Adrenal gland (tissue), 12 donors: ENCODE results near the gene SDK2. TPM values are rescaled to one million over a fixed set of nuclear protein-coding genes. Genes with fewer than 3 reads are reported as not detected.
A peak's percentile ranks its signal among the peaks of the same experiment; 100 is the strongest.

Experiments
- DNase-seq, 7 donors: peaks; one replicate each; pipeline ENCODE4 v3.0.0-alpha.2; 2019 to 2020
- H3K27ac ChIP-seq, 5 donors: fragments of 200-600 bp; sonication (generic) in 4 of 5; 1 replicate in 3 of 5; 2 replicates in 2 of 5; pipeline versions ENCODE4 v1.5.1 to v1.8.0; 2016 to 2020; ENCODE audit warnings: mild to moderate bottlenecking in 1 of 5
- H3K27me3 ChIP-seq: fragments of 200-600 bp; 2 replicates; pipeline ENCODE4 v1.8.0; 2021
- H3K36me3 ChIP-seq, 2 donors: fragments of 200-600 bp; replicated peaks in 1 of 2; 1 replicate in 1 of 2; 2 replicates in 1 of 2; pipeline versions ENCODE4 v1.5.1 to v1.8.0; 2018 to 2022
- H3K4me1 ChIP-seq, 2 donors: fragments of 200-600 bp; replicated peaks in 1 of 2; 1 replicate in 1 of 2; 2 replicates in 1 of 2; pipeline versions ENCODE4 v1.5.1 to v1.8.0; 2018 to 2021
- H3K4me3 ChIP-seq, 4 donors: fragments of 200-600 bp; sonication (generic) in 3 of 4; one replicate each; pipeline ENCODE4 v1.5.1; 2016 to 2018
- H3K9me3 ChIP-seq, 3 donors: fragments of 200-600 bp; sonication (generic) in 1 of 3; replicated peaks in 1 of 3; 1 replicate in 2 of 3; 2 replicates in 1 of 3; pipeline versions ENCODE4 v1.5.1 to v1.8.0; 2016 to 2021
- CTCF ChIP-seq, 6 experiments: fragments of 450-650 bp in 4 of 6; fragments of 200-600 bp in 2 of 6; sonication (generic) in 1 of 6; IDR thresholded peaks; 1 replicate in 5 of 6; 2 replicates in 1 of 6; pipeline versions ENCODE4 v1.5.1 to v1.8.0; 2016 to 2021; ENCODE audit warnings: antibody characterized with exemption in 6 of 6, mild to moderate bottlenecking in 2 of 6, moderate library complexity in 1 of 6
- POLR2A ChIP-seq, 2 donors: fragments of 450-650 bp; IDR thresholded peaks; one replicate each; pipeline ENCODE4 v1.6.1; 2017; ENCODE audit warnings: antibody characterized with exemption in 2 of 2, mild to moderate bottlenecking in 2 of 2, moderate library complexity in 1 of 2
- WGBS, 4 donors: extraction: QIAGEN DNeasy Blood & Tissue Kit in 2 of 4; methylation state at CpG; one replicate each; pipeline versions ENCODE4 v1.1.5 to v1.1.7; 2013 to 2017; 5-methylcytosine and 5-hydroxymethylcytosine counted together
- intact Hi-C, 2 donors: fragments of 100-400 bp; cut with DNase I; formaldehyde crosslinking; loops; one replicate each; pipeline versions ENCODE4 v1.14.1 to v1.15.0; 2022 to 2023
- polyA plus RNA-seq, 3 donors: library from polyadenylated mRNA; stranded (reverse); fragments of 200-250 nt in 2 of 3; fragments of 350-450 nt in 1 of 3; fragmentation: Illumina TruSeq in 1 of 3; extraction: RNeasy Lipid Tissue Mini Kit (QIAGEN cat#74804) in 1 of 3; gene quantifications; one replicate each; pipeline ENCODE4 v1.2.3, GENCODE V29; 2013 to 2014
- total RNA-seq, 9 donors: library from RNA; depleted of rRNA in 4 of 9; stranded (reverse); fragments of >200 nt in 4 of 9; fragments of 120-200 nt in 1 of 9; fragmentation: NEBNext Ultra II Directional in 1 of 9; extraction: Animal tissue kit (Norgen Biotek cat#: 25700) in 1 of 9; gene quantifications; one replicate each; pipeline versions ENCODE4 v1.1.0 to v1.2.4, GENCODE V29; 2013 to 2023
- donor health status: healthy with polysubstance abuse.
- donor health status: Bipolar disorder and iron deficiency.
- donor health status: DM: yes; HTN: yes; CAD: no.
- donor health status: DM: no; HTN: no; CAD: no.
- donor health status: DM: no; HTN: no; CAD: no.
- donor health status: DM: yes; HTN: yes; CAD: no.

The SDK2 gene
- total and polyA plus RNA-seq, 12 donors, result 0.27 to 2.1 (median 0.84) TPM

- no peak overlapping the region for H3K4me3 ChIP-seq
- no peak for TF ChIP-seq POLR2A (IDR thresholded peaks at IDR 0.05)
- TF ChIP-seq CTCF (IDR thresholded peaks at IDR 0.05), result no peak
- no peaks in the 10 kb centered on the region for H3K27me3 ChIP-seq
- peaks cover 4 to 27% of the 10 kb centered on the region in 2 donors for H3K4me1 ChIP-seq
- intact Hi-C loops, result no loop called here
- H3K27ac ChIP-seq, result peak overlapping the region in 2 of 5 donors; percentile 75 to 82
- no peaks in the 10 kb centered on the region for H3K9me3 ChIP-seq
- H3K36me3 ChIP-seq, result no peaks in the 10 kb centered on the region
- peak in 5 of 7 donors; percentile 41 to 85 (median 45) for DNase-seq
- 59 to 74% (median 67%) methylated on average over 12 to 17 of the region's 17 CpGs for WGBS, 4 donors
Observed at GRCh38 chr17:73343168-73343634, 301.0 kb downstream of the SDK2 start.

- peak overlapping the region in 2 of 5 donors; percentile 75 to 82 for H3K27ac ChIP-seq
- TF ChIP-seq POLR2A (IDR thresholded peaks at IDR 0.05) (no peak), CTCF (IDR thresholded peaks at IDR 0.05) (peak in 1 of 6 experiments; percentile 3)
- DNase-seq, result no peak
- WGBS, 4 donors, result 29 to 64% (median 47%) methylated on average over 5 to 7 of the region's 7 CpGs
- H3K4me1 ChIP-seq, result peaks cover 4 to 27% of the 10 kb centered on the region in 2 donors
- intact Hi-C loops, result no loop called here
- H3K36me3 ChIP-seq, result no peaks in the 10 kb centered on the region
- H3K9me3 ChIP-seq, result no peaks in the 10 kb centered on the region
- no peaks in the 10 kb centered on the region for H3K27me3 ChIP-seq
- H3K4me3 ChIP-seq, result no peak overlapping the region
Observed at GRCh38 chr17:73342541-73343167, 301.6 kb downstream of the SDK2 start.

- Histone ChIP-seq H3K4me3 (no peak overlapping the region), H3K27ac (peak overlapping the region in 2 of 5 donors; percentile 75 to 82), H3K9me3 (no peaks in the 10 kb centered on the region), H3K27me3 (no peaks in the 10 kb centered on the region), H3K4me1 (peaks cover 4 to 27% of the 10 kb centered on the region in 2 donors), H3K36me3 (no peaks in the 10 kb centered on the region)
- intact Hi-C loops, result no loop called here
- 52 to 59% (median 57%) methylated on average over 3 to 12 of the region's 12 CpGs for WGBS, 4 donors
- DNase-seq, result peak; percentile 41 to 89 (median 67)
- TF ChIP-seq POLR2A (IDR thresholded peaks at IDR 0.05) (no peak), CTCF (IDR thresholded peaks at IDR 0.05) (no peak)
Observed at GRCh38 chr17:73342050-73342522, 302.2 kb downstream of the SDK2 start.

- H3K27me3 ChIP-seq, result no peaks in the 10 kb centered on the region
- H3K4me1 ChIP-seq, result peaks cover 4 to 27% of the 10 kb centered on the region in 2 donors
- peak overlapping the region in 2 of 5 donors; percentile 75 to 82 for H3K27ac ChIP-seq
- no peak for DNase-seq
- no peak overlapping the region for H3K4me3 ChIP-seq
- intact Hi-C loops, result no loop called here
- 66 to 77% (median 72%) methylated on average over 15 of the region's 15 CpGs for whole genome bisulfite sequencing, 4 donors
- no peaks in the 10 kb centered on the region for H3K9me3 ChIP-seq
- no peaks in the 10 kb centered on the region for H3K36me3 ChIP-seq
- TF ChIP-seq CTCF (IDR thresholded peaks at IDR 0.05) (no peak), POLR2A (IDR thresholded peaks at IDR 0.05) (no peak)
Observed at GRCh38 chr17:73341350-73342049, 302.7 kb downstream of the SDK2 start.
